GM12864 (cell line): ENCODE results near the gene FBXL3.

Experiments used
- DNase-seq: peaks from one replicate; pipeline ENCODE4 v3.0.0-alpha.2; 2011; ENCODE audit warnings: low read depth
- H3K4me3 ChIP-seq: 2 replicates; pipeline ENCODE4 v1.5.1; 2011; ENCODE audit warnings: mild to moderate bottlenecking, low read depth, low read length, control low read depth
- TF ChIP-seq, protein P1 (sequence below): IDR thresholded peaks from 2 replicates; pipeline ENCODE4 v1.5.1; 2011; ENCODE audit warnings: low read depth, mild to moderate bottlenecking, moderate library complexity, low read length, control low read depth, inconsistent platforms; ENCODE audit errors: missing control alignments

The FBXL3 gene, protein sequence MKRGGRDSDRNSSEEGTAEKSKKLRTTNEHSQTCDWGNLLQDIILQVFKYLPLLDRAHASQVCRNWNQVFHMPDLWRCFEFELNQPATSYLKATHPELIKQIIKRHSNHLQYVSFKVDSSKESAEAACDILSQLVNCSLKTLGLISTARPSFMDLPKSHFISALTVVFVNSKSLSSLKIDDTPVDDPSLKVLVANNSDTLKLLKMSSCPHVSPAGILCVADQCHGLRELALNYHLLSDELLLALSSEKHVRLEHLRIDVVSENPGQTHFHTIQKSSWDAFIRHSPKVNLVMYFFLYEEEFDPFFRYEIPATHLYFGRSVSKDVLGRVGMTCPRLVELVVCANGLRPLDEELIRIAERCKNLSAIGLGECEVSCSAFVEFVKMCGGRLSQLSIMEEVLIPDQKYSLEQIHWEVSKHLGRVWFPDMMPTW

DNA sequence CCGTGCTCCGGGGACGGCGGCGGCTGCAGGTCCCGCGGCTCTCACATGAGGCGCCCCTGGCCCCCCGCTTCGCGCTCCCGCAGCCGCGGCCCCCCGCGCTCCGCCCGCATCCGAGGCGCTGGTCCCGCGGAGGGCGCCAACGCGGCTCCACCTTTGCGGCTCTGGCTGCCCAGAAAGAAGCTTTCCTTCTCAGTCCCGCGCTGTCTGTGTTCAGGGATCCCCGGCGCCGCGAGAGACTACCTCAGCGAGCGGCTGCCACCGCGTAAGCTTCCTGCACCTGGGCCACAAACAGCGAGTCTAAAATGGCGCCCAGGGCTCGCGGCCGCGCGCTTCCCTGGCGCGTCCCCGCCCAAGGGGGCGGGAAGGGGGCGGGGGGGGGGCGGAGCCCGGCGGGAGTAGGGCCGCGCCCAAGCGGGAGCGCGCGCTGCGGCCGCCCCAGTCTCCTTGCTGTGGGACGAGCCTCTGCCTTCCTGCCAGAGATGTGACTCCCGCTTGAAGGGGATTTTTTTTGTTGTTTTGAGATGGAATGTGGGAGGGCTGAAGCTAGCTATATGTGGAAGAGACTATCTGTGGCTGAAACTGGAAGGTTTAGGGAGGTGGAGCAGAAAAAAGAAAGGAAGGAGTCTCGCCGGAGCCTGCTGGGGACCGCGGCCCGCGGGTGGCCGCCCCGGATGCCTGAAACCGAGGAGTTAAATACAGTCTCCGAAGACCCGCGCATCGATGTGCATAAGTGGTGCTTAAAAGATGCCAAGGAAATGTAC lies at the start of gene FBXL3:
TSS of gene FBXL3 (minus strand) at position 299 of the 761 bp plus-strand sequence. CDS start 5,299 bp downstream, outside the sequence.
- TF ChIP-seq, protein P1, sequence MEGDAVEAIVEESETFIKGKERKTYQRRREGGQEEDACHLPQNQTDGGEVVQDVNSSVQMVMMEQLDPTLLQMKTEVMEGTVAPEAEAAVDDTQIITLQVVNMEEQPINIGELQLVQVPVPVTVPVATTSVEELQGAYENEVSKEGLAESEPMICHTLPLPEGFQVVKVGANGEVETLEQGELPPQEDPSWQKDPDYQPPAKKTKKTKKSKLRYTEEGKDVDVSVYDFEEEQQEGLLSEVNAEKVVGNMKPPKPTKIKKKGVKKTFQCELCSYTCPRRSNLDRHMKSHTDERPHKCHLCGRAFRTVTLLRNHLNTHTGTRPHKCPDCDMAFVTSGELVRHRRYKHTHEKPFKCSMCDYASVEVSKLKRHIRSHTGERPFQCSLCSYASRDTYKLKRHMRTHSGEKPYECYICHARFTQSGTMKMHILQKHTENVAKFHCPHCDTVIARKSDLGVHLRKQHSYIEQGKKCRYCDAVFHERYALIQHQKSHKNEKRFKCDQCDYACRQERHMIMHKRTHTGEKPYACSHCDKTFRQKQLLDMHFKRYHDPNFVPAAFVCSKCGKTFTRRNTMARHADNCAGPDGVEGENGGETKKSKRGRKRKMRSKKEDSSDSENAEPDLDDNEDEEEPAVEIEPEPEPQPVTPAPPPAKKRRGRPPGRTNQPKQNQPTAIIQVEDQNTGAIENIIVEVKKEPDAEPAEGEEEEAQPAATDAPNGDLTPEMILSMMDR: no peak
- peak within 1 kb of the TSS; percentile 94 for H3K4me3 ChIP-seq
- DNase-seq: peak; percentile 40

DNA sequence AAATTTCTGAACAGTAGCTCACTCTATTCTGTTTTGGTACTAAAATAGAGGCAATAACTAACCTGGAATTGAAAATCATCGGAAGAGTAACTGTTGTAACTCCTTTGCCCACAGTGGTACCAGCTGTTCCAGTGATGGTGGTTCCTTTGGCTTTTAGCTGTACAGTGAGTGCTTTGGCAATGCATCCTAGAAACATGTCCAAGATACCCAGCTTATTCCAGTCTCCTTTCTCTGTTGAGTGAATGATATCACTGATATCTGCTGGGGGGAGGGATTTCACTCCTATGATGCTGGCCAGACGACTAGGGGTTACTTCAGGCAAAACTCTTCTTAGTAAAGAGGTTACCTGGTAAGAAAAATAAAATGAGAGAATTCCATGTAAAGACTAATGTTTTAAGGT lies 40.6 kb upstream of the FBXL3 start:
- no peak overlapping the region for H3K4me3 ChIP-seq
- no peak for DNase-seq
- TF ChIP-seq, protein P1: no peak

DNA sequence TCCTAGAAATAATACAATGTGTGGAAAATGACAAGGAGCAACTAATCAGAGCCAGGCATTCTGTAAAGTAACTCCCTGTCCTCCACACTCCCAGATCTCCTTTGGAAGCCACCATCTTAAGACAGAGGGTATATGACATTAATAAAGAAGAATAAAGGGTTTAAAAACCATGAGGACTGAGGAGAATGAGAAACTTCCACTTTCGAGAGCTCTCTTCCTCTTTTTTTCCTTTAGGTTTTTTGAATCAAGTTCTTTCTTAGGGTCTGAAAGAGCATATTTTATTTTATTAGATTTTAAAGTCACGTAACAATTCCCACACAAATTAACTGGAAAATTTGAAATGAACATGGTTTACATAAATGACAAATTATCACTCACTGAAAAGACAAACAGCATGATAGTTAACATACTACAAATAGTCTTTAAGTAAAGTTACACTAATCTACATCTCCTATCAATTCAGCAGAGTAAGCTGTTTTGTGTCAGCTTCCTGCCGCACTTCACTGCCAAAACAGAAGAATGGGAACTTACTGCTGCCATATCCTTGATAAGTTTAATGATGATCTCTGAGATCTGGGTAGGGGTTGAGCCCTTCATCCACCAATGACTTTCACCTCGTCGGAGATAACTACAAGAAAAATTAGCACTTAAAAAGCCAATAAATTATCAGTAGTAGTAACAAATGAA lies 38.6 kb upstream of the FBXL3 start:
- no peak overlapping the region for H3K4me3 ChIP-seq
- TF ChIP-seq, protein P1: no peak
- no peak for DNase-seq

DNA sequence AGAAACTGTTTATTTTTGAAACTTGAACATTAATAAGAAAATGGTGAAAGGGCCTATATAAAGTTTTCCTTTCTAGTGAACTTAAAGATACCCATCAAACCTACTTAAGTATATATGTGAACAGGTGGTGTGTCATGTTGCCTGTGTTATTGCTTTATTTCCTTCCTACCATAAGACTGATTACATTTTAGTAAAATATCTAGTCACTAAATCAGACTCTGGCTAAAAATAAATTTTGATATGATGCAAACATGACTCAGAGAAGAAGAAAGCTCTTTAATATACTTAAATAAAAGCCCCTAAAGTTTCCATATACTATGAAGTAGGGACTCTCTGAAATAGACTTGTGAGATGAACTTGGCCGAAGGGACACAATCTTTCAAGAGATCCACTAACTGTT lies 35.1 kb upstream of the FBXL3 start:
- TF ChIP-seq, protein P1: no peak
- no peak for DNase-seq
- H3K4me3 ChIP-seq: no peak overlapping the region

DNA sequence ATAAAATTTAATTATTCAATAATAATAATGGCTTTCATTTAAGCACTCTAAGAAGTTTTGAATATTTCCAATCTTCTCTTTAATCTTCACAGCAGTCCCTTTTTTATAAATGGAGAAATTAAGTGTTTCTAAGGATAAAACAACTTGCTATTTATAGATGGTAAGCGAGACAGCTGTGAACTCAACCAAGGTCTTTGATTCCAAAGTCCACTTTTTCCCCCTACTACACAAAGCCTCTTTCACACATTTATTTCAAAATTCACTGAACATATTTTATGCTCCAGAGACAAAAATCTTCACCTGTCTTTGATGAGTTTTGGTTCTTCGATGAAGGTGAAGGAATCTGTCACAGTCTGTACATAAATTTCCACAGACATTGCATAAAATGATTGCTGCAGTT lies 34.4 kb upstream of the FBXL3 start:
- no peak overlapping the region for H3K4me3 ChIP-seq
- DNase-seq: no peak
- TF ChIP-seq, protein P1: no peak

DNA sequence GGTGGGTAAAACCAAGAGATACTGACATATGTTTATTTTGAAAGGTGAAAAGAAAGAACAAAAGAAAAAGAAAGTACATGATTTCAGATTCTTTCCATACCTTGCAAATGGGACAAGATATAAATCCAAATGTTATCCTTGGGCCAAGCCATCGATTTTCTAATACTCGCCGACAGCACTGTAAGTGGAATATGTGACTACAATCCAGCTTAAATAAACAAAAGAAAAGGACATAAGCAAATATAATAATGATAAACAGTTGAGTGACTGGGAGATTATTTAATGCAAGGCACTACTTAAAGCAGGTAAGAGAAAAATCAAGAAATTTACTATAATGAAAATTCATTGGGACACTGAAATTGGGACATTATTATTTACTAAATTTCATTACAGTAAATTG lies 29.9 kb upstream of the FBXL3 start:
- H3K4me3 ChIP-seq: no peak overlapping the region
- no peak for DNase-seq
- TF ChIP-seq, protein P1: no peak
